HG02981 (cell line): ENCODE data around the gene COG2.
"Not testable (repeated sequence)": the region's sequence is repeated elsewhere in the genome, so short reads cannot be mapped to it uniquely, and the experiment has no call there.

Experiments used
- ATAC-seq: cut with Tn5 transposase; IDR thresholded peaks from one replicate; pipeline ENCODE4 v1.9.1; 2021; ENCODE audit warnings: mild to moderate bottlenecking, moderate library complexity; ENCODE audit not compliant: unreplicated experiment

COG2 gene

GRCh38 chr1:230626232-230626631 is 16.0 kb upstream of the COG2 start:
- no peak for ATAC-seq

GRCh38 chr1:230627767-230628166 is 14.5 kb upstream of the COG2 start:
- ATAC-seq: no peak

GRCh38 chr1:230629511-230629910 is 12.8 kb upstream of the COG2 start:
- ATAC-seq: no peak

GRCh38 chr1:230631477-230631876 is 10.8 kb upstream of the COG2 start:
- ATAC-seq: no peak

GRCh38 chr1:230632273-230632873 is 9.9 kb upstream of the COG2 start:
- no peak for ATAC-seq

GRCh38 chr1:230633469-230633868 is 8.8 kb upstream of the COG2 start:
- ATAC-seq: no peak

- no peak for ATAC-seq
Observed at GRCh38 chr1:230634384-230634783, 7.9 kb upstream of the COG2 start.

- ATAC-seq: no peak
Observed at GRCh38 chr1:230636575-230637148, 5.6 kb upstream of the COG2 start.

- ATAC-seq: no peak
Observed at GRCh38 chr1:230639714-230640209, 2.5 kb upstream of the COG2 start.

- ATAC-seq: no peak
Observed at GRCh38 chr1:230641346-230641745, 935 bp upstream of the COG2 start.

GRCh38 chr1:230641900-230642262 is 400 bp upstream of the COG2 start:
- peak; percentile 2 for ATAC-seq

- no peak for ATAC-seq
Observed at GRCh38 chr1:230643908-230644307, 1.6 kb downstream of the COG2 start.

GRCh38 chr1:230646710-230647302 is 4.5 kb downstream of the COG2 start:
- no peak for ATAC-seq

- no peak for ATAC-seq
Observed at GRCh38 chr1:230647321-230647720, 5.0 kb downstream of the COG2 start.

GRCh38 chr1:230648114-230648513 is 5.8 kb downstream of the COG2 start:
- no peak for ATAC-seq

GRCh38 chr1:230650300-230650699 is 8.0 kb downstream of the COG2 start:
- ATAC-seq: no peak

- no peak for ATAC-seq
Observed at GRCh38 chr1:230651235-230651634, 9.0 kb downstream of the COG2 start.

GRCh38 chr1:230656719-230657118 is 14.4 kb downstream of the COG2 start:
- not testable (repeated sequence) for ATAC-seq

- ATAC-seq: not testable (repeated sequence)
Observed at GRCh38 chr1:230658103-230658502, 15.8 kb downstream of the COG2 start.

GRCh38 chr1:230658691-230659090 is 16.4 kb downstream of the COG2 start:
- ATAC-seq: no peak

GRCh38 chr1:230661976-230662375 is 19.7 kb downstream of the COG2 start:
- ATAC-seq: no peak

- no peak for ATAC-seq
Observed at GRCh38 chr1:230668227-230668626, 25.9 kb downstream of the COG2 start.
